Lung microvascular endothelial cell (primary cell): ENCODE data around the gene RPA4. TPM values are rescaled to one million over a fixed set of nuclear protein-coding genes. Genes with fewer than 3 reads are reported as not detected.
"Not testable (repeated sequence)": the region's sequence is repeated elsewhere in the genome, so short reads cannot be mapped to it uniquely, and the experiment has no call there.

Experiments used
- DNase-seq, 2 donors: peaks; one replicate each; pipeline versions ENCODE4 v3.0.0 to v3.0.0-alpha.2; 2010; ENCODE audit warnings: low read depth in 2 of 2
- total RNA-seq: library from RNA; depleted of rRNA; stranded (reverse); fragments of >200 nt; gene quantifications from 2 replicates; pipeline ENCODE4 v1.2.1, GENCODE V29; 2014

Gene RPA4, protein sequence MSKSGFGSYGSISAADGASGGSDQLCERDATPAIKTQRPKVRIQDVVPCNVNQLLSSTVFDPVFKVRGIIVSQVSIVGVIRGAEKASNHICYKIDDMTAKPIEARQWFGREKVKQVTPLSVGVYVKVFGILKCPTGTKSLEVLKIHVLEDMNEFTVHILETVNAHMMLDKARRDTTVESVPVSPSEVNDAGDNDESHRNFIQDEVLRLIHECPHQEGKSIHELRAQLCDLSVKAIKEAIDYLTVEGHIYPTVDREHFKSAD
- 0.44 and 0.79 TPM in 2 replicates for total RNA-seq

- no peak for DNase-seq
Measured at GRCh38 chrX:96883608-96884007, at the start of gene RPA4. TSS of gene RPA4 (plus strand) at chrX:96883908. CDS start at chrX:96884311, 403 bp downstream.

GRCh38 chrX:96834137-96834536, 49.6 kb upstream of the RPA4 start:
- DNase-seq, result no peak

GRCh38 chrX:96835660-96836289, 47.9 kb upstream of the RPA4 start:
- DNase-seq, result no peak

- DNase-seq, result no peak
Measured at GRCh38 chrX:96837808-96838207, 45.9 kb upstream of the RPA4 start.

GRCh38 chrX:96838537-96838936, 45.2 kb upstream of the RPA4 start:
- no peak for DNase-seq

DNA sequence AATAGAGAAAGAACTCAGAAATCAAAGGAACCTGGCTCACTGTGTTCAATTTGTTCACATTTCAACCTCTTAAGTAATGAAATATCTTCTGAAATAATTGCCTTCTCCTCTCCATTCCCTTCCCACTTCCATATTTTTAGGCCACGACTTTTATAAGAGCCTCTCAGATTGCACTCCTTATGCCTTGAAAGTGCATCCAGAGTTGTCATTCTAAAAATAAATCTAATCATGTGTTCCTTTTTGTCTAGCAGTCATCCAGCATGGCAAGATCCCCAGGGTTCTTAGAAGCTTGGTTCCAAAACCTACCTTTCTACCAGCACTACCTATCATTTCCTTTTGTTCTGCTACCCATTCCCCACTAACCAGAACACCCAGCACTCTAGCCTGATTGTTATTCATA, 42.4 kb upstream of the RPA4 start:
- DNase-seq, result no peak

- DNase-seq, result not testable (repeated sequence)
Measured at GRCh38 chrX:96841866-96842265, 41.8 kb upstream of the RPA4 start.

GRCh38 chrX:96843566-96843965, 40.1 kb upstream of the RPA4 start:
- DNase-seq, result no peak

DNA sequence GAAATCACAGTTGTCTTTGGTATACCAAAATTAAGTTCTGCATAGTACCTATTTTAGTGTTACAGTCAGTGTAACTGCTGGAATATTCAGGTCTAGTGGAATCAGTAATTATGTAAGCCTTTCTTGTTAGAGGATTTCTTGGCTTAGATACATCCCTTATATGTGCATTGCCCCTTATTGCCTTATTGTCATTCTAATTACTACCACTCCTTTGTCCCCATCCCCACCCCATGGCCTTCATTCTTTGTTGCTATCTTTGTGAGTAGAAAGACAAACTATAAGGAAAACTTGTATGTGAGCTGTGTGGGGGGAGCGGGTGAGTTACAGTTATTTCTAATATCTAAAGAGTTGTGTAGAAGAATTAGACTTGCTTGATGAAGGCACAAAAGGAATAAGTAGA, 36.9 kb upstream of the RPA4 start:
- no peak for DNase-seq

DNA sequence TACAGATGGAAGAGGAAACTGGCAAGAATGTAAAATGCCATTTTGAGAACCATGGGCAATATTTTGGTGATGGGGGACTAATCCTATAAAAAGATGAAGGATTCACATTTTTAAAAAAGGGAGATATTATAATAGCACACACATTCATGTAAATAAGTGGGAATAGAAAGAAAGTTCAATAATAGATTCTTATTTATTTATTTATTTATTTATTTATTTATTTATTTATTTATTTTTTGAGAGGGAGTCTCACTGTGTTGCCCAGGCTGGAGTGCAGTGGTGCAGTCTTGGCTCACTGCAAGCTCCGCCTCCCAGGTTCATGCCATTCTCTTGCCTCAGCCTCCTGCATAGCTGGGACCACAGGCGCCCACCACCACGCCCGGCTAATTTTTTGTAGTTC, 24.3 kb upstream of the RPA4 start:
- DNase-seq, result not testable (repeated sequence)

- no peak for DNase-seq
Measured at GRCh38 chrX:96861218-96861617, 22.5 kb upstream of the RPA4 start.

DNA sequence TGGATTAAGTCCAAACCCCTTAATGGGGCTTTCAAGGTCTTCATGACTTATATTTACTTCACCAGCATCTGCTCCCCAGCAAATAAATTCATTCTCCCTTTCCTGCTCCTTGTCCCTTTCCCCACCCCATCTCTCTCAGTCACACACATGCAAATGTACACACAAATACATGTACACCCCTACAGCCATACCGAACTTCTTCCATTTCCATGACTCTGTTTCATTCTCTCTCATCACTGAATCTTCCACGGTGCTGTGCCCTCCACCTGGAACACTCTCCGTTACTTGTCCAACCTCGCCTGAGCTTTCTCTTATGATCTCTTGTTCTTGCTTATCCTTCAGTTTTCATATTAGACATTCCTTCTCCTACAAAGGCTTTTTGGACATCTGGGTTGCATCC, 22.0 kb upstream of the RPA4 start:
- DNase-seq, result no peak

GRCh38 chrX:96884027-96884426, 319 bp downstream of the RPA4 start:
- DNase-seq, result no peak

- peak in 1 of 2 donors; percentile 14 for DNase-seq
Measured at GRCh38 chrX:96889726-96890125, 6.0 kb downstream of the RPA4 start.

- DNase-seq, result peak; percentile 76 to 91
Measured at GRCh38 chrX:96906741-96907140, 23.0 kb downstream of the RPA4 start.

GRCh38 chrX:96907516-96908272, 24.0 kb downstream of the RPA4 start:
- DNase-seq, result peak; percentile 3 to 33

DNA sequence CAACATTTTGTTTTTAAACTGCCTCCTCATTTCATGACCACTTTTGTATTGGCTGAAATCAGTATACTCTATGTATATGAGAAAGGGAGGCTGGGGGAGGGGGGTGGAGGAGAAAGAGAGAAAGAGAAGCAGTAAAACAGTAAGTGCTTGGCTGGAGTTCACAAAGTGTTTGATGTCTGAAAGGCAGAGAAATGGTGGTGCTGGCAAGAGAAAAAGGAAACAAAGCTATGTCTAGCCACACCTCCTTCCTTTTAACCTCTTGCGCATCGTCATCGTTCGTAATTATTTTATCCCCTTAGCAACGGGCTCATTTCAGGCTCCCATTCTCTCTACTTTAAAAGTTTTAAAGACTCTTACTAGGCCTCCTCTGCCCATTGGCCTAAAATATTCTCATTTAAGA, 25.6 kb downstream of the RPA4 start:
- DNase-seq, result peak; percentile 32 to 75

DNA sequence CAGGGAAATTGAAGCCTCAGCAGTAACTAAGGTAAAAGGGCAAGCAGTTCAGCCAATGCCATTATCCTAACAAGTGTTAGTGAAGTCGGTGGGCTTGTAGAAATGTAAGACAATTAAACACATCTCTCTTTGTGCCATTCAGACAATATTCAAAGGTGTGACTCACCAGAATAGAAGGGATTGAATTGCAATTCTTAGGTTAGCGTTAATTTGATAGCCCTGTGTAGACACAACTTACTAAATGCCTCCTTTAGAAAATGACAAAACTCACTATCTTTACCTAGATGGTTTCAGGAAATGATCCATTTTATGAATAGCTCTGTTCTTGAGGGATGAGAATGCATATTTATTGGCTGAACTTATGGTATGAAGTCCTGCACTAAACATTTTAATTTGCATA, 35.2 kb downstream of the RPA4 start:
- DNase-seq, result no peak

DNA sequence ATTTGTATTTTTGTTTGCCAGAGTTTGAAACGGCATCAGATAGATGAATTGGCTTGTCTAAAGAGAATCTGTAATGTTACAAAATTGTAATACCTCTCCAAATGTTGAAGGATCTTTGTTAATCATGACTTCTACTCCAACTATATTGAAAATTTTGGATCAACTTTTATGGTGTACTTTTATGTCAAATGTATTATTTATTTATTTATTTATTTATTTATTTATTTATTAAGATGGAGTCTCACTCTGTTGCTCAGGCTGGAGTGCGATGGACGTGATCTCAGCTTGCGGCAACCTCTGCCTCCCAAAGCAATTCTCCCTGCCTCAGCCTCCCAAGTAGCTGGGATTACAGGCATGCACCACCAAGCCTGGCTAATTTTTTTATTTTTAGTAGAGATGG, 36.0 kb downstream of the RPA4 start:
- no peak for DNase-seq

DNA sequence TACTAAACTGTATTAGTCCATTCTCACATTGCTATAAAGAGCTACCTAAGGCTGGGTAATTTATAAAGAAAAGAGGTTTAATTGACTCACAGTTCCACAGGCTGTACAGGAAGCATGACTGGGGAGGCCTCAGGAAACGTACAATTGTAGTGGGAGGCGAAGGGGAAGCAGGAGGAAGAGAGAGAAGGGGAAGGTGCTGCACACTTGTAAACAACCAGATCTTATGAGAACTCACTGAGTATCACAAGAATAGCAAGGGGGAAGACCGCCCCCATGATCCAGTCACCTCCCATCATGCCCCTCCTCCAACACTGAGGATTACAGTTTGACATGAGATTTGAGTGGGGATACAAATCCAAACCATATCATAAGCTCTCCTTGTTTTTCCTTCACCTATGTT, 40.9 kb downstream of the RPA4 start:
- peak; percentile 7 to 84 for DNase-seq

GRCh38 chrX:96929036-96929435, 45.3 kb downstream of the RPA4 start:
- no peak for DNase-seq
